ENCODE data around the gene PTCH2.

Gene PTCH2

DNA sequence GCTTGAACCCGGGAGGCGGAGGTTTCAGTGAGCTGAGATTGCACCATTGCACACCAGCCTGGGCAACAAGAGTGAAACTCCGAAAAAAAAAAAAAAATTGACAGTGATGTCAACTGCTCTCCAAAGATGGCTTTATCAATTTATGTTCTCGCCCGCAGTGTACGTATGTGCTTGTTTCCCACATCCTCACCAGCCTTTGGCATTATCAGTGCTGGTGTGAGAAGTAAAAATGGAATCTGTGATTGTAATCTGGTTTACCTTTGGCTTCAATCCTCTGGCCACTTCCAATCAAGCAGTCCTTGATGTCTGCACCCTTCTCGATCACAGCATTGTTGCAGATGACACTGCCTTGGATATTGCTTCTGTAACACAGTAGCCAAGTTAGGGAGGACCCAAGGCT, 14.4 kb upstream of the PTCH2 start:
- TF ChIP-seq, protein P1, sequence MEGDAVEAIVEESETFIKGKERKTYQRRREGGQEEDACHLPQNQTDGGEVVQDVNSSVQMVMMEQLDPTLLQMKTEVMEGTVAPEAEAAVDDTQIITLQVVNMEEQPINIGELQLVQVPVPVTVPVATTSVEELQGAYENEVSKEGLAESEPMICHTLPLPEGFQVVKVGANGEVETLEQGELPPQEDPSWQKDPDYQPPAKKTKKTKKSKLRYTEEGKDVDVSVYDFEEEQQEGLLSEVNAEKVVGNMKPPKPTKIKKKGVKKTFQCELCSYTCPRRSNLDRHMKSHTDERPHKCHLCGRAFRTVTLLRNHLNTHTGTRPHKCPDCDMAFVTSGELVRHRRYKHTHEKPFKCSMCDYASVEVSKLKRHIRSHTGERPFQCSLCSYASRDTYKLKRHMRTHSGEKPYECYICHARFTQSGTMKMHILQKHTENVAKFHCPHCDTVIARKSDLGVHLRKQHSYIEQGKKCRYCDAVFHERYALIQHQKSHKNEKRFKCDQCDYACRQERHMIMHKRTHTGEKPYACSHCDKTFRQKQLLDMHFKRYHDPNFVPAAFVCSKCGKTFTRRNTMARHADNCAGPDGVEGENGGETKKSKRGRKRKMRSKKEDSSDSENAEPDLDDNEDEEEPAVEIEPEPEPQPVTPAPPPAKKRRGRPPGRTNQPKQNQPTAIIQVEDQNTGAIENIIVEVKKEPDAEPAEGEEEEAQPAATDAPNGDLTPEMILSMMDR (IDR thresholded peaks at IDR 0.05; ENCODE audit: low read depth, low read length, missing control alignments) = no peak
- no peak overlapping the region for H3K27ac ChIP-seq
- H3K27me3 ChIP-seq (replicated peaks) = no peaks in the 10 kb centered on the region
- no peak overlapping the region for H3K4me3 ChIP-seq (ENCODE audit: low read depth, low read length)
- peaks cover 10% of the 10 kb centered on the region for H3K36me3 ChIP-seq (replicated peaks)
- DNase-seq = no peak
- in situ Hi-C loops (cut with HindIII; ENCODE audit: low pct_ligation_motif_present, low sequenced_read_pairs) = no loop called here

DNA sequence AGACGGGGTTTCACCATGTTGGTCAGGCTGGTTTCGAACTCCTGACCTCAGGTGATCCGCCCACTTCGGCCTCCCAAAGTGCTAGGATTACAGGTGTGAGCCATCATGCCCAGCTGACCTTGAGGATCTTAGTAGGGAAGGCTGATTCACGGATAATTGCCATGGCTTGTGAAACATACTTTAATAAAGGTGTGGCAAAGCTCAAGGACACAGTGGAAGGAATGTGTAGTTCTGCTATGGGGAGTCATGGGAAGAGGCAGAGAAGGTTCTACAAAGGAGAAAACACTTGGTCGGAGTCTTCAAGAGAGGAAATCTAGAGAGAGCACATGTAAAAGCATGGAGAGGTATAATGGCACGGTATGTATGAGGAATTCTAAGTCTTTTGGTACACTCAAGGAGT, 12.7 kb upstream of the PTCH2 start:
- no peak for DNase-seq
- H3K36me3 ChIP-seq (replicated peaks) = peaks cover 10% of the 10 kb centered on the region
- TF ChIP-seq, protein P1 (IDR thresholded peaks at IDR 0.05; ENCODE audit: low read depth, low read length, missing control alignments) = no peak
- H3K27ac ChIP-seq = no peak overlapping the region
- in situ Hi-C loops (cut with HindIII; ENCODE audit: low pct_ligation_motif_present, low sequenced_read_pairs) = no loop called here
- H3K4me3 ChIP-seq (ENCODE audit: low read depth, low read length) = no peak overlapping the region
- no peaks in the 10 kb centered on the region for H3K27me3 ChIP-seq (replicated peaks)

DNA sequence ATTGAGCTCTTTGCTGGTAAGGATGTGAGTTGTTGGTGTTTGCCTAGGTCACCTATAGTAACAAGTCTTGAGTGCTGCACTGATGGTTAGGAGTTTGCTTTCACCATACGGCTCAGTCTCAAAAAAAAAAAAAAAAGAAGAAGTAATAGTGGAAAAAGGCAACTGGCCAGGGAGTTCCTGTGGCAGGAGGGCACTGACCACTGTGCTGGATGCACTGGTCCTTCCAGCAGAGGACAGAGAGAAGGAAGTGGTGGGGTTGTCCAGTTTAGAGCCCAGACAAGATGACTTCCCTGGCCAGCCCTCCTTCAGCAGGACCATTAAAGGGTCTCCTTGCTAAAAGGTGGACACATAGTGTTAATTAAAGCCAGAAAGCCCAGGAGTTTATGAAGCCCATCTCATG, 11.9 kb upstream of the PTCH2 start:
- TF ChIP-seq, protein P1 (IDR thresholded peaks at IDR 0.05; ENCODE audit: low read depth, low read length, missing control alignments) = no peak
- Histone ChIP-seq H3K36me3 (replicated peaks) (peaks cover 10% of the 10 kb centered on the region), H3K27ac (no peak overlapping the region), H3K27me3 (replicated peaks) (no peaks in the 10 kb centered on the region), H3K4me3 (ENCODE audit: low read depth, low read length) (no peak overlapping the region)
- no peak for DNase-seq
- in situ Hi-C loops (cut with HindIII; ENCODE audit: low pct_ligation_motif_present, low sequenced_read_pairs) = no loop called here

DNA sequence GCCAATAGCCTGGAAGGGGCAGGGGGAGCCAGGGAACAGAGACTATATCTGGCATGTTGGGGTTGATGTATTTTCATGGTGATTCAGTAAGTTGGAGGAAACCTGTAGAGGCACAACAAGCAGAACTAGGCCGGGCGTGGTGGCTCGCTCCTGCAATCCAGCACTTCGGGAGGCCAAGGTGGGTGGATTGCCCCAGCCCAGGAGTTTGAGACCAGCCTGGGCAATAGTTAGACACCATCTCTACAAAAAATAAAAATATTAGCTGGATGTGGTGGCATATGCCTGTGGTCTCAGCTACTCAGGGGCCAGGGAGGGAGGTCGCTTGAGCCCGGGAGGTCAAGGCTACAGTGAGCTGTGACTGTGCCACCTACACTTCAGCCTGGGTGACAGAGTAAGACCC, 10.1 kb upstream of the PTCH2 start:
- Histone ChIP-seq H3K36me3 (replicated peaks) (peaks cover 10% of the 10 kb centered on the region), H3K27ac (no peak overlapping the region), H3K4me3 (ENCODE audit: low read depth, low read length) (no peak overlapping the region), H3K27me3 (replicated peaks) (no peaks in the 10 kb centered on the region)
- in situ Hi-C loops (cut with HindIII; ENCODE audit: low pct_ligation_motif_present, low sequenced_read_pairs) = no loop called here
- DNase-seq = no peak
- TF ChIP-seq, protein P1 (IDR thresholded peaks at IDR 0.05; ENCODE audit: low read depth, low read length, missing control alignments) = no peak

DNA sequence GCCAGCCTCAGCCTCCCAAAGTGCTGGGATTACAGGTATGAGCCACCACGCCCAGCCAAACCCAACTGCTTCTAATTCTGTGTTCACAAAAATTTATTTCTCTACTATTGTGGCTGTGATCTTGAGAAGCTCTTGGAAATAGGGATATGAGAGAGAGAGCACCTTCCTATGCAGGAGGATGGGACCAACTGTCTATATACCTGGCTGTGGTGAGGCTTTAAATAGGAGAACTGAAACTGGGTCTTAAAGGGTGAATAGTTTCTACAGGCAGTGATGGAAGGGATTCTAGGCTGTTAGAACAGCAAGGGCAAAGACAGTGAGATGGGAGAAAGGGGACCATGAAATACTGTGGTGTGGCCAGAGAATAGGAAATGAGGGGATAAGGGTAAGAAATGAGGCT, 8.3 kb upstream of the PTCH2 start:
- in situ Hi-C loops (cut with HindIII; ENCODE audit: low pct_ligation_motif_present, low sequenced_read_pairs) = no loop called here
- Histone ChIP-seq H3K36me3 (replicated peaks) (peaks cover 3% of the 10 kb centered on the region), H3K27ac (no peak overlapping the region), H3K4me3 (ENCODE audit: low read depth, low read length) (no peak overlapping the region), H3K27me3 (replicated peaks) (no peaks in the 10 kb centered on the region)
- no peak for DNase-seq
- TF ChIP-seq, protein P1 (IDR thresholded peaks at IDR 0.05; ENCODE audit: low read depth, low read length, missing control alignments) = no peak

DNA sequence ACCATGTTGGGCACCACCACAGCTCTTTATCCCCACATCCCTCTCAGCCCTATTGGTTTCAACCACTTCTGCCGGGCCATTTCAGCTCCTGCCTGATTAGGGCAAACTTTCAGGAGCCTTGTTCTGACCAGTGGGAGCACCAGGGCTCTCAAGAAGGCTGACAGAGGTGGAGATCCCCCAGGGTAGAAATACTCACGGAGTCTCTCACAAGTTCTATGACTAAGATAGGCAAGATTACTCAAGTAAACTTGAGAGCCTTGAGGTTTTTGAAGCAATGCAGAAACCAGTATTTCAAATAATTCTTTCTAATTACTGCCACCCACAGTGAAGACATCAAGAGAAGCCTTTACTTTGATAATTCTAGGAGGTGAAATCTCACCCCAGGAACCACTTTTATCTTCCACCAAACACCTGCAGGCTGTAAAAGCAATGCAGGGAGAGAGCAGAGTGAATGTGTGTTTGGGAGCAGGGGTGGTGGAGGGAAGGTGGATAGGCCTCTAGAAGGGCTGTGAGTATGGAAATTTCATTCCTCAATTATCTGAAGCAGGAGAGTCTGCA, 6.6 kb upstream of the PTCH2 start:
- H3K27ac ChIP-seq = no peak overlapping the region
- no peaks in the 10 kb centered on the region for H3K36me3 ChIP-seq (replicated peaks)
- TF ChIP-seq, protein P1 (IDR thresholded peaks at IDR 0.05; ENCODE audit: low read depth, low read length, missing control alignments) = no peak
- H3K27me3 ChIP-seq (replicated peaks) = no peaks in the 10 kb centered on the region
- DNase-seq = no peak
- H3K4me3 ChIP-seq (ENCODE audit: low read depth, low read length) = no peak overlapping the region
- in situ Hi-C loops (cut with HindIII; ENCODE audit: low pct_ligation_motif_present, low sequenced_read_pairs) = no loop called here
